Measurements from ENCODE around the gene CAMTA1.

- no peak for TF ChIP-seq MITF (IDR thresholded peaks at IDR 0.05)
- TF ChIP-seq IRF2 (CRISPR knock-in tag; IDR thresholded peaks at IDR 0.05): no peak
- TF ChIP-seq CTCF (IDR thresholded peaks at IDR 0.05 in 2 of 3, conservative IDR thresholded peaks at IDR 0.05 in 1 of 3; ENCODE audit: insufficient read depth in 2 of 3, low read depth in 1 of 3, low read length in 3 of 3): no peak
These were observed 492.8 kb downstream of the CAMTA1 start for GRCh38 chr1:7278045-7278444.
